ENCODE measurements around the gene HOXD10.

HOXD10 gene

DNA sequence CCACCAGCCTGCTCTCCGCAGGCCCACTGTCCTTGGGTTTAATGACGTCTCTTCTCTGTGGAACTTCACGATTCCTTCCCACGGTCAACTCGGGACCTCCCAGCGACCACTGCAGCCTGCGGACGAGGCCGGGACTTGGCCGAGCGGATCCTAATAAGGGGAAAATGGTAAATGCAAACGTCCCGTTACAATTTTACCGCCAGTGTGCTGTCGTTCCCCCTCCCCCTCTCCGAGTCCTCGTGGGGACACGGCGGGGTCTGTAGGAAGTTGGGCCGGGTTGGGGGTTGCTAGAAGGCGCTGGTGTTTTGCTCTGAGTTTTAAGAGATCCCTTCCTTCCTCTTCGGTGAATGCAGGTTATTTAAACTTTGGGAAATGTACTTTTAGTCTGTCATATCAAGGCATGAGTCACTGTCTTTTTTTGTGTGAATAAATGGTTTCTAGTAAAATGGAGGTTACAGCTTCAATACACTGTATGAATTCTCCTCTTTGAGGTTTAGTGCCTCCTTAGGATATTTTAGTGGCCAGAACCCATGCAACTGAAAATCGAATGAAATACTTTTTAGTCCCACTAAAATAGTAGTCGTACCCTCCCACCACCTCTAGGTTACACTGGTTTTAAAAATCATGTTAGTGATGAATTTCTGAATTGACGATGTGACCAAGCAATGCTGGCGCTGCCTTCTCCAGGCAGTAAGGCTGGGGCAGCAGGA, 7.2 kb upstream of the HOXD10 start:
- TF ChIP-seq NFIC (IDR thresholded peaks at IDR 0.05) (no peak), RAD21 (IDR thresholded peaks at IDR 0.05; ENCODE audit: low read depth) (no peak), EP300 (IDR thresholded peaks at IDR 0.05; ENCODE audit: borderline replicate concordance) (no peak), CREB1 (IDR thresholded peaks at IDR 0.05; ENCODE audit: low read depth) (no peak)
- TF ChIP-seq, protein P1, sequence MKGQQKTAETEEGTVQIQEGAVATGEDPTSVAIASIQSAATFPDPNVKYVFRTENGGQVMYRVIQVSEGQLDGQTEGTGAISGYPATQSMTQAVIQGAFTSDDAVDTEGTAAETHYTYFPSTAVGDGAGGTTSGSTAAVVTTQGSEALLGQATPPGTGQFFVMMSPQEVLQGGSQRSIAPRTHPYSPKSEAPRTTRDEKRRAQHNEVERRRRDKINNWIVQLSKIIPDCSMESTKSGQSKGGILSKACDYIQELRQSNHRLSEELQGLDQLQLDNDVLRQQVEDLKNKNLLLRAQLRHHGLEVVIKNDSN (IDR thresholded peaks at IDR 0.05), result no peak

GRCh38 chr2:176109946-176110345, 6.6 kb upstream of the HOXD10 start:
- TF ChIP-seq, protein P1 (IDR thresholded peaks at IDR 0.05), result no peak
- no peak for TF ChIP-seq EGR1 (IDR thresholded peaks at IDR 0.05)
- no peak for TF ChIP-seq NFIC (IDR thresholded peaks at IDR 0.05)
- TF ChIP-seq TEAD4 (IDR thresholded peaks at IDR 0.05), result no peak
- no peak for TF ChIP-seq REST (IDR thresholded peaks at IDR 0.05; ENCODE audit: low read depth)
- TF ChIP-seq EP300 (IDR thresholded peaks at IDR 0.05; ENCODE audit: borderline replicate concordance), result no peak
- TF ChIP-seq RAD21 (IDR thresholded peaks at IDR 0.05; ENCODE audit: low read depth), result no peak
- no peak for TF ChIP-seq YY1 (IDR thresholded peaks at IDR 0.05; ENCODE audit: low read depth)
- TF ChIP-seq MAX (IDR thresholded peaks at IDR 0.05), result no peak
- TF ChIP-seq TCF12 (IDR thresholded peaks at IDR 0.05; ENCODE audit: low read depth), result no peak
- no peak for TF ChIP-seq CEBPB (IDR thresholded peaks at IDR 0.05)
- no peak for TF ChIP-seq TAF1 (IDR thresholded peaks at IDR 0.05; ENCODE audit: low read depth)
- no peak for TF ChIP-seq FOXM1 (IDR thresholded peaks at IDR 0.05; ENCODE audit: borderline replicate concordance, low read depth)
- TF ChIP-seq CREB1 (IDR thresholded peaks at IDR 0.05; ENCODE audit: low read depth), result no peak
- no peak for TF ChIP-seq ZBTB7A (IDR thresholded peaks at IDR 0.05; ENCODE audit: low read depth)

- TF ChIP-seq EP300 (IDR thresholded peaks at IDR 0.05; ENCODE audit: borderline replicate concordance) (no peak), MAX (IDR thresholded peaks at IDR 0.05) (no peak), CREB1 (IDR thresholded peaks at IDR 0.05; ENCODE audit: low read depth) (no peak), FOXM1 (IDR thresholded peaks at IDR 0.05; ENCODE audit: borderline replicate concordance, low read depth) (no peak), ZBTB7A (IDR thresholded peaks at IDR 0.05; ENCODE audit: low read depth) (no peak), TCF12 (IDR thresholded peaks at IDR 0.05; ENCODE audit: low read depth) (no peak), RAD21 (IDR thresholded peaks at IDR 0.05; ENCODE audit: low read depth) (no peak), EGR1 (IDR thresholded peaks at IDR 0.05) (no peak), NFIC (IDR thresholded peaks at IDR 0.05) (no peak)
- TF ChIP-seq, protein P1 (IDR thresholded peaks at IDR 0.05), result no peak
Measured at GRCh38 chr2:176110415-176111308, 5.9 kb upstream of the HOXD10 start.

- peak; percentile 43; the same call in 1 of the 2 replicates for TF ChIP-seq RAD21 (IDR thresholded peaks at IDR 0.05; ENCODE audit: low read depth)
- no peak for TF ChIP-seq ZBTB7A (IDR thresholded peaks at IDR 0.05; ENCODE audit: low read depth)
Measured at GRCh38 chr2:176111309-176111663, 5.3 kb upstream of the HOXD10 start.

DNA sequence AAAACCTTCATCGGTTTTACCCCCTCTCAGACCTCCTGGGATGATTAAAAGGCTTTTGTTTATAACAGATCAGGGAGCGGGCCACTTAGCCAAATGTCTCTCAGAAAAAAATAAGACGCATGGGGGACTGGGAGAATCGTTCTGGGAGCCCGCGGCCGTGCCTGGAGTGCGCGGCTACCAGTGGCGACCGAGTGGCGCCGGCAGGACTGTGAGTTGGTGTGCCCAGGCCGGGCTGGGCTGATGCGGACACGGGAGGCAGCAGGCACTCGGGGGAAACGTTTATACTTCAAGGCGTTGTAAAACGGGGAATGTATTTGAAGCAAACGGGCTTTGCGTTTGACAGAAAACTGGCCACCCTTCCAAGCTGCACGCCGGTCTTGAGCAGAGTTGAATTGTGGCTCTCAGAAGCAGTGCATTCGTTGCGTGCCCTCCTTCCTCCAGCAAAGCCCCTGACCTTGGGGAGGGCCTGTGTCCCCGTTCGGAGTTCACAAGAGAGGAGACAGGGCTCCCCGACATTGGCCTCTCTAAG, 4.7 kb upstream of the HOXD10 start:
- TF ChIP-seq NFIC (IDR thresholded peaks at IDR 0.05) (no peak), CEBPB (IDR thresholded peaks at IDR 0.05) (no peak), FOXM1 (IDR thresholded peaks at IDR 0.05; ENCODE audit: borderline replicate concordance, low read depth) (no peak), ZBTB7A (IDR thresholded peaks at IDR 0.05; ENCODE audit: low read depth) (no peak), RAD21 (IDR thresholded peaks at IDR 0.05; ENCODE audit: low read depth) (no peak), YY1 (IDR thresholded peaks at IDR 0.05; ENCODE audit: low read depth) (no peak), TAF1 (IDR thresholded peaks at IDR 0.05; ENCODE audit: low read depth) (no peak)
- TF ChIP-seq, protein P1 (IDR thresholded peaks at IDR 0.05), result no peak
